ENCODE measurements around the gene NID1. TPM values are rescaled to one million over a fixed set of nuclear protein-coding genes. Genes with fewer than 3 reads are reported as not detected.
A peak's percentile ranks its signal among the peaks of the same experiment; 100 is the strongest.

NID1 gene
- total and polyA plus RNA-seq, 2 of the 4 experiments (the other 2 are of a cell fraction): 21.9 to 83.3 TPM

DNA sequence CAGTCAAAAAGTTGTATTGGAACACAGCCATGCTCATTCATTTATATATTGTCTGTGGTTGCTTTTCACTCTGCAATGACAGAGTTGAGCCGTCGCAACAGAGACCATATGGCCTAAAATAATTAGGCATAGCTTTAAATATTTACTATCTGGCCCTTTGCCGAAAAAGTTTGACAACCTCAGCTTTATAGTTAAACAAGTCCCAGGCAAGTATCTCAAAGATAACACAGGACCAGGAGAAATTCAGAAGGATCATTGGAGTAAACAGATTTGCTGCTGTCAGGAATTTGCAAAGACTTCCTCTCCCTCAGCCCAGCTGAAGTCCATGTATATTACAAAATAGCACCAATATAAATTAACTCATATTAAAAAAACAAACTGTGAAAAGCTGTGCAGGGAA, 34.4 kb downstream of the NID1 start:
- in situ Hi-C loops (cut with MboI; ENCODE audit: low sequenced_read_pairs): no loop called here
- no peak overlapping the region for H4K5ac ChIP-seq (ENCODE audit: low read depth, low read length)

More for the DNA sequence above, 34.4 kb downstream of the NID1 start:
- peak; percentile 81 for DNase-seq
- H2BK5ac ChIP-seq (ENCODE audit: low read depth, low read length, poor library complexity, severe bottlenecking): no peak overlapping the region
- no peaks in the 10 kb centered on the region for H3K9me3 ChIP-seq (ENCODE audit: control insufficient read depth, insufficient read depth, low read length)
- no peaks in the 10 kb centered on the region for H3K27me3 ChIP-seq (ENCODE audit: control insufficient read depth, insufficient read depth, low read length)
- no peak overlapping the region for H3K23ac ChIP-seq (ENCODE audit: low read depth, low read length)
- H2AFZ ChIP-seq (replicated peaks; ENCODE audit: low read length, poor library complexity): no peak overlapping the region
- no peak overlapping the region for H2AK5ac ChIP-seq (ENCODE audit: low read depth, low read length)
- no peak overlapping the region for H3K4me3 ChIP-seq (ENCODE audit: insufficient read depth, low read depth, low read length)
- H3K18ac ChIP-seq (ENCODE audit: low read depth, low read length): no peak overlapping the region
- ATAC-seq (ENCODE audit: low read depth): peak; percentile 90
- H3K56ac ChIP-seq (ENCODE audit: extremely low read depth, insufficient read depth, low read length): no peak overlapping the region
- H3K4ac ChIP-seq (ENCODE audit: low read depth, low read length): no peak overlapping the region
- no peak overlapping the region for H2AK9ac ChIP-seq (replicated peaks; ENCODE audit: low read depth, low read length, poor library complexity)
- WGBS, 2 experiments (ENCODE audit: extremely low coverage in 2 of 2, insufficient read length in 1 of 2): no CpG with 5 or more reads among the region's 3 CpGs
- no peak overlapping the region for H4K8ac ChIP-seq (ENCODE audit: low read depth in 2 of 2, low read length in 2 of 2)
- POLR2A ChIA-PET (ENCODE audit: unreplicated experiment): no interaction called here
- CTCF ChIA-PET: interaction anchor here (0.5 to 1.2 kb wide), 5 partner anchors 11 to 916 kb away, joined by 3 to 6 read pairs (median 4); partner anchors contain the start of gene NID1
- H3K9me1 ChIP-seq (ENCODE audit: insufficient read depth, low read length): peaks cover 25% of the 10 kb centered on the region
- no peaks in the 10 kb centered on the region for H4K20me1 ChIP-seq (ENCODE audit: insufficient read depth, low read length)
- peaks cover 34% of the 10 kb centered on the region for H3K36me3 ChIP-seq (ENCODE audit: control insufficient read depth, insufficient read depth, low read length)
- no peak overlapping the region for H2BK15ac ChIP-seq (ENCODE audit: low read depth, low read length)
- TF ChIP-seq MAFK (IDR thresholded peaks at IDR 0.05; ENCODE audit: low read depth, low read length) (no peak), RAD21 (IDR thresholded peaks at IDR 0.05; ENCODE audit: low read length) (no peak)
- no peak overlapping the region for H2BK120ac ChIP-seq (ENCODE audit: low read depth, low read length)
- no peak overlapping the region for H3K9ac ChIP-seq (ENCODE audit: low read depth, low read length)
- peaks cover 13% of the 10 kb centered on the region for H3K4me1 ChIP-seq (ENCODE audit: control insufficient read depth, insufficient read depth, low read length)
- dilution Hi-C loops (cut with HindIII; ENCODE audit: low sequenced_read_pairs, unreplicated experiment) (no loop called here), intact Hi-C loops (cut with micrococcal nuclease) (loop anchor here (10.0 kb wide), 1 partner anchor 46 kb away; no protein-coding TSS in a partner anchor)
- H3K27ac ChIP-seq (ENCODE audit: insufficient read depth, low read length): no peak overlapping the region
- H3K79me1 ChIP-seq (ENCODE audit: low read depth in 1 of 2, low read length in 2 of 2): peaks cover 0 to 17% of the 10 kb centered on the region in 2 experiments; a peak in 3 of 4 replicates
- H3K4me2 ChIP-seq (ENCODE audit: low read depth, low read length): no peak overlapping the region
- no peak overlapping the region for H3K14ac ChIP-seq (replicated peaks; ENCODE audit: low read depth, low read length)
- BruUV-seq (replicated peaks): no TSS peak
- no peak overlapping the region for H2BK20ac ChIP-seq (ENCODE audit: low read depth, low read length)
- H4K91ac ChIP-seq (ENCODE audit: insufficient read depth, low read depth, low read length): no peak overlapping the region
